ENCODE measurements around the gene SV2B.

DNA sequence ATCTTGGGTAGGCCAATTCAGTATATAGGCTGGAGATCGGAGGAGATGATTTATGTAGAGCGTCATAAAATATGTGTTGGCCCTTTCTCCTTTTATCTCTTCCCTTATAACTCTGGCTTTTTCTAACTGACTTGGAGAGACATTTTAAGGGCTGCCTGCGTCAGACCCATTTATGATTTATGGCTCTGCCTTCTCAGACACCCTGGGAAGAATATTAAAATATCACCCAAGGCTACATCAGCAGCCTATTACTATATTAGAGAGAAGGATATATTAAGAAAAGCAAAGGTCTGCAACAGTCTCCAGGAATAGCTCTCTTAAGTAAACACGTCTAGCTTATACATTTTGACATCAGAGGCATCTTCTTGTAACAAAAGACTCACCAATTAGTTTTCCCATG is 179.4 kb downstream of the SV2B start:
- TF ChIP-seq, protein P1, sequence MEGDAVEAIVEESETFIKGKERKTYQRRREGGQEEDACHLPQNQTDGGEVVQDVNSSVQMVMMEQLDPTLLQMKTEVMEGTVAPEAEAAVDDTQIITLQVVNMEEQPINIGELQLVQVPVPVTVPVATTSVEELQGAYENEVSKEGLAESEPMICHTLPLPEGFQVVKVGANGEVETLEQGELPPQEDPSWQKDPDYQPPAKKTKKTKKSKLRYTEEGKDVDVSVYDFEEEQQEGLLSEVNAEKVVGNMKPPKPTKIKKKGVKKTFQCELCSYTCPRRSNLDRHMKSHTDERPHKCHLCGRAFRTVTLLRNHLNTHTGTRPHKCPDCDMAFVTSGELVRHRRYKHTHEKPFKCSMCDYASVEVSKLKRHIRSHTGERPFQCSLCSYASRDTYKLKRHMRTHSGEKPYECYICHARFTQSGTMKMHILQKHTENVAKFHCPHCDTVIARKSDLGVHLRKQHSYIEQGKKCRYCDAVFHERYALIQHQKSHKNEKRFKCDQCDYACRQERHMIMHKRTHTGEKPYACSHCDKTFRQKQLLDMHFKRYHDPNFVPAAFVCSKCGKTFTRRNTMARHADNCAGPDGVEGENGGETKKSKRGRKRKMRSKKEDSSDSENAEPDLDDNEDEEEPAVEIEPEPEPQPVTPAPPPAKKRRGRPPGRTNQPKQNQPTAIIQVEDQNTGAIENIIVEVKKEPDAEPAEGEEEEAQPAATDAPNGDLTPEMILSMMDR (tag by site-specific recombination; IDR thresholded peaks at IDR 0.05) = no peak
- TF ChIP-seq ZNF324 (tag by site-specific recombination; IDR thresholded peaks at IDR 0.05) (no peak), HOXC10 (CRISPR knock-in tag; IDR thresholded peaks at IDR 0.05) (no peak), ZNF785 (tag by site-specific recombination; IDR thresholded peaks at IDR 0.05) (no peak), ZNF510 (tag by site-specific recombination; IDR thresholded peaks at IDR 0.05; ENCODE audit: insufficient replicate concordance) (no peak), ZNF274 (IDR thresholded peaks at IDR 0.05; ENCODE audit: low read length) (no peak), ZNF274 (tag by site-specific recombination; IDR thresholded peaks at IDR 0.05; ENCODE audit: borderline replicate concordance) (no peak), ZFP3 (tag by site-specific recombination; IDR thresholded peaks at IDR 0.05; ENCODE audit: low read depth) (no peak), EGR2 (tag by site-specific recombination; IDR thresholded peaks at IDR 0.05; ENCODE audit: low read depth) (no peak), OVOL3 (tag by site-specific recombination; IDR thresholded peaks at IDR 0.05) (no peak), ZNF335 (tag by site-specific recombination; conservative IDR thresholded peaks at IDR 0.05) (no peak)
- TF ChIP-seq, protein P2, sequence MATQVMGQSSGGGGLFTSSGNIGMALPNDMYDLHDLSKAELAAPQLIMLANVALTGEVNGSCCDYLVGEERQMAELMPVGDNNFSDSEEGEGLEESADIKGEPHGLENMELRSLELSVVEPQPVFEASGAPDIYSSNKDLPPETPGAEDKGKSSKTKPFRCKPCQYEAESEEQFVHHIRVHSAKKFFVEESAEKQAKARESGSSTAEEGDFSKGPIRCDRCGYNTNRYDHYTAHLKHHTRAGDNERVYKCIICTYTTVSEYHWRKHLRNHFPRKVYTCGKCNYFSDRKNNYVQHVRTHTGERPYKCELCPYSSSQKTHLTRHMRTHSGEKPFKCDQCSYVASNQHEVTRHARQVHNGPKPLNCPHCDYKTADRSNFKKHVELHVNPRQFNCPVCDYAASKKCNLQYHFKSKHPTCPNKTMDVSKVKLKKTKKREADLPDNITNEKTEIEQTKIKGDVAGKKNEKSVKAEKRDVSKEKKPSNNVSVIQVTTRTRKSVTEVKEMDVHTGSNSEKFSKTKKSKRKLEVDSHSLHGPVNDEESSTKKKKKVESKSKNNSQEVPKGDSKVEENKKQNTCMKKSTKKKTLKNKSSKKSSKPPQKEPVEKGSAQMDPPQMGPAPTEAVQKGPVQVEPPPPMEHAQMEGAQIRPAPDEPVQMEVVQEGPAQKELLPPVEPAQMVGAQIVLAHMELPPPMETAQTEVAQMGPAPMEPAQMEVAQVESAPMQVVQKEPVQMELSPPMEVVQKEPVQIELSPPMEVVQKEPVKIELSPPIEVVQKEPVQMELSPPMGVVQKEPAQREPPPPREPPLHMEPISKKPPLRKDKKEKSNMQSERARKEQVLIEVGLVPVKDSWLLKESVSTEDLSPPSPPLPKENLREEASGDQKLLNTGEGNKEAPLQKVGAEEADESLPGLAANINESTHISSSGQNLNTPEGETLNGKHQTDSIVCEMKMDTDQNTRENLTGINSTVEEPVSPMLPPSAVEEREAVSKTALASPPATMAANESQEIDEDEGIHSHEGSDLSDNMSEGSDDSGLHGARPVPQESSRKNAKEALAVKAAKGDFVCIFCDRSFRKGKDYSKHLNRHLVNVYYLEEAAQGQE (tag by site-specific recombination; IDR thresholded peaks at IDR 0.05) = no peak
- TF ChIP-seq, protein P3, sequence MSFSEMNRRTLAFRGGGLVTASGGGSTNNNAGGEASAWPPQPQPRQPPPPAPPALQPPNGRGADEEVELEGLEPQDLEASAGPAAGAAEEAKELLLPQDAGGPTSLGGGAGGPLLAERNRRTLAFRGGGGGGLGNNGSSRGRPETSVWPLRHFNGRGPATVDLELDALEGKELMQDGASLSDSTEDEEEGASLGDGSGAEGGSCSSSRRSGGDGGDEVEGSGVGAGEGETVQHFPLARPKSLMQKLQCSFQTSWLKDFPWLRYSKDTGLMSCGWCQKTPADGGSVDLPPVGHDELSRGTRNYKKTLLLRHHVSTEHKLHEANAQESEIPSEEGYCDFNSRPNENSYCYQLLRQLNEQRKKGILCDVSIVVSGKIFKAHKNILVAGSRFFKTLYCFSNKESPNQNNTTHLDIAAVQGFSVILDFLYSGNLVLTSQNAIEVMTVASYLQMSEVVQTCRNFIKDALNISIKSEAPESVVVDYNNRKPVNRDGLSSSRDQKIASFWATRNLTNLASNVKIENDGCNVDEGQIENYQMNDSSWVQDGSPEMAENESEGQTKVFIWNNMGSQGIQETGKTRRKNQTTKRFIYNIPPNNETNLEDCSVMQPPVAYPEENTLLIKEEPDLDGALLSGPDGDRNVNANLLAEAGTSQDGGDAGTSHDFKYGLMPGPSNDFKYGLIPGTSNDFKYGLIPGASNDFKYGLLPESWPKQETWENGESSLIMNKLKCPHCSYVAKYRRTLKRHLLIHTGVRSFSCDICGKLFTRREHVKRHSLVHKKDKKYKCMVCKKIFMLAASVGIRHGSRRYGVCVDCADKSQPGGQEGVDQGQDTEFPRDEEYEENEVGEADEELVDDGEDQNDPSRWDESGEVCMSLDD (tag by site-specific recombination; IDR thresholded peaks at IDR 0.05) = no peak
- TF ChIP-seq, protein P4, sequence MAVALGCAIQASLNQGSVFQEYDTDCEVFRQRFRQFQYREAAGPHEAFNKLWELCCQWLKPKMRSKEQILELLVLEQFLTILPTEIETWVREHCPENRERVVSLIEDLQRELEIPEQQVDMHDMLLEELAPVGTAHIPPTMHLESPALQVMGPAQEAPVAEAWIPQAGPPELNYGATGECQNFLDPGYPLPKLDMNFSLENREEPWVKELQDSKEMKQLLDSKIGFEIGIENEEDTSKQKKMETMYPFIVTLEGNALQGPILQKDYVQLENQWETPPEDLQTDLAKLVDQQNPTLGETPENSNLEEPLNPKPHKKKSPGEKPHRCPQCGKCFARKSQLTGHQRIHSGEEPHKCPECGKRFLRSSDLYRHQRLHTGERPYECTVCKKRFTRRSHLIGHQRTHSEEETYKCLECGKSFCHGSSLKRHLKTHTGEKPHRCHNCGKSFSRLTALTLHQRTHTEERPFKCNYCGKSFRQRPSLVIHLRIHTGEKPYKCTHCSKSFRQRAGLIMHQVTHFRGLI (tag by site-specific recombination; IDR thresholded peaks at IDR 0.05) = no peak
